Chondrocyte (in vitro differentiated cells): Measurements from ENCODE around the gene NEMP2. TPM values are rescaled to one million over a fixed set of nuclear protein-coding genes. Genes with fewer than 3 reads are reported as not detected.

Experiments used
- DNase-seq: peaks from one replicate; pipeline ENCODE4 v3.0.0; 2021; ENCODE audit warnings: mixed read lengths, low spot score
- H3K27ac Mint-ChIP-seq: one replicate; pipeline ENCODE4 v1.8.0; 2021; ENCODE audit warnings: mild to moderate bottlenecking, moderate library complexity, mixed read lengths; ENCODE audit not compliant: unreplicated experiment
- H3K27me3 Mint-ChIP-seq: 2 replicates; pipeline ENCODE4 v1.8.0; 2021; ENCODE audit warnings: low read depth, mixed read lengths
- H3K36me3 Mint-ChIP-seq: 2 replicates; pipeline ENCODE4 v1.8.0; 2021; ENCODE audit warnings: low read depth, mixed read lengths
- H3K4me1 Mint-ChIP-seq: 2 replicates; pipeline ENCODE4 v1.8.0; 2021; ENCODE audit warnings: low read depth, mild to moderate bottlenecking, mixed read lengths
- H3K4me3 Mint-ChIP-seq: one replicate; pipeline ENCODE4 v1.8.0; 2021; ENCODE audit warnings: mild to moderate bottlenecking, moderate library complexity, mixed read lengths; ENCODE audit not compliant: unreplicated experiment
- H3K9me3 Mint-ChIP-seq: 2 replicates; pipeline ENCODE4 v1.8.0; 2021; ENCODE audit warnings: low read depth, mixed read lengths
- CTCF ChIP-seq: fragments of 200-600 bp; sonication (generic); IDR thresholded peaks from 2 replicates; pipeline ENCODE4 v1.5.0; 2021; ENCODE audit warnings: antibody characterized with exemption, mild to moderate bottlenecking, moderate library complexity
- total RNA-seq: library from RNA; stranded (reverse); gene quantifications from 3 replicates; pipeline ENCODE4 v1.2.1, GENCODE V29; 2021

The NEMP2 gene
- total RNA-seq, 1 donor from 2014 or later = 8.9 TPM

- H3K4me3 Mint-ChIP-seq = no peak overlapping the region
- no peak for TF ChIP-seq CTCF
- no peaks in the 10 kb centered on the region for H3K27me3 Mint-ChIP-seq
- DNase-seq = no peak
- peaks cover 15% of the 10 kb centered on the region for H3K4me1 Mint-ChIP-seq
- no peaks in the 10 kb centered on the region for H3K9me3 Mint-ChIP-seq
- H3K27ac Mint-ChIP-seq = no peak overlapping the region
- H3K36me3 Mint-ChIP-seq = peaks cover 5% of the 10 kb centered on the region
These were observed 20.0 kb upstream of the NEMP2 start for GRCh38 chr2:190554357-190555006.

GRCh38 chr2:190553254-190553653 is 18.7 kb upstream of the NEMP2 start:
- no peaks in the 10 kb centered on the region for H3K27me3 Mint-ChIP-seq
- peaks cover 2% of the 10 kb centered on the region for H3K36me3 Mint-ChIP-seq
- TF ChIP-seq CTCF = no peak
- H3K9me3 Mint-ChIP-seq = peaks cover 4% of the 10 kb centered on the region
- H3K4me3 Mint-ChIP-seq = no peak overlapping the region
- H3K27ac Mint-ChIP-seq = no peak overlapping the region
- H3K4me1 Mint-ChIP-seq = peaks cover 15% of the 10 kb centered on the region
- no peak for DNase-seq

GRCh38 chr2:190551928-190552327 is 17.4 kb upstream of the NEMP2 start:
- Mint-ChIP-seq H3K27ac (no peak overlapping the region), H3K4me3 (no peak overlapping the region), H3K27me3 (no peaks in the 10 kb centered on the region), H3K36me3 (peaks cover 2% of the 10 kb centered on the region), H3K4me1 (peaks cover 23% of the 10 kb centered on the region), H3K9me3 (peaks cover 4% of the 10 kb centered on the region)
- DNase-seq = no peak
- no peak for TF ChIP-seq CTCF

- no peak for TF ChIP-seq CTCF
- no peak overlapping the region for H3K27ac Mint-ChIP-seq
- peaks cover 40% of the 10 kb centered on the region for H3K4me1 Mint-ChIP-seq
- H3K27me3 Mint-ChIP-seq = no peaks in the 10 kb centered on the region
- no peak overlapping the region for H3K4me3 Mint-ChIP-seq
- H3K9me3 Mint-ChIP-seq = peaks cover 4% of the 10 kb centered on the region
- H3K36me3 Mint-ChIP-seq = no peaks in the 10 kb centered on the region
- DNase-seq = no peak
These were observed 15.6 kb upstream of the NEMP2 start for GRCh38 chr2:190550137-190550536.

- H3K4me3 Mint-ChIP-seq = no peak overlapping the region
- peaks cover 4% of the 10 kb centered on the region for H3K9me3 Mint-ChIP-seq
- no peak for DNase-seq
- peaks cover 50% of the 10 kb centered on the region for H3K4me1 Mint-ChIP-seq
- H3K27ac Mint-ChIP-seq = no peak overlapping the region
- no peaks in the 10 kb centered on the region for H3K36me3 Mint-ChIP-seq
- no peak for TF ChIP-seq CTCF
- H3K27me3 Mint-ChIP-seq = no peaks in the 10 kb centered on the region
These were observed 13.4 kb upstream of the NEMP2 start for GRCh38 chr2:190547886-190548285.
